GM10266 (cell line): ENCODE data around the gene CNTN2.

ENCODE experiments used
- DNase-seq: peaks from one replicate; pipeline ENCODE4 v3.0.0; 2012; ENCODE audit errors: extremely low spot score
- CTCF ChIP-seq: IDR thresholded peaks from 2 replicates; pipeline ENCODE4 v1.5.1; 2012; ENCODE audit warnings: mild to moderate bottlenecking, low read depth; ENCODE audit not compliant: control insufficient read depth, insufficient read depth; ENCODE audit errors: missing control alignments

CNTN2 gene

GRCh38 chr1:205042911-205043806 is at the start of gene CNTN2:
Gene CNTN2, plus strand, starts transcription at chr1:205043212. Its CDS starts 9,974 bp downstream, at chr1:205053186.
- TF ChIP-seq CTCF, result no peak
- no peak for DNase-seq

GRCh38 chr1:204994086-204994862 is 48.7 kb upstream of the CNTN2 start:
- no peak for DNase-seq
- no peak for TF ChIP-seq CTCF

- no peak for DNase-seq
- TF ChIP-seq CTCF, result no peak
These were observed 46.0 kb upstream of the CNTN2 start for GRCh38 chr1:204996981-204997380.

- no peak for DNase-seq
- TF ChIP-seq CTCF, result no peak
These were observed 45.2 kb upstream of the CNTN2 start for GRCh38 chr1:204997591-204998355.

GRCh38 chr1:205001162-205001561 is 41.9 kb upstream of the CNTN2 start:
- no peak for TF ChIP-seq CTCF
- DNase-seq, result no peak

- no peak for TF ChIP-seq CTCF
- no peak for DNase-seq
These were observed 40.3 kb upstream of the CNTN2 start for GRCh38 chr1:205002705-205003104.
